AG04449 (cell line): Measurements from ENCODE around the gene TMEM60.

ENCODE experiments used
- CTCF ChIA-PET: fragments of 350-600 bp; formaldehyde crosslinking; extraction: SDS; loops from one replicate; lab custom pipeline; 2021; ENCODE audit warnings: antibody characterized with exemption; lab: Yijun Ruan, JAX
- POLR2A ChIA-PET: fragments of 400-600, 350-600 bp; formaldehyde crosslinking; extraction: SDS; loops from one replicate; lab custom pipeline; 2020; ENCODE audit warnings: antibody characterized with exemption, inconsistent platforms; lab: Yijun Ruan, JAX
- DNase-seq: peaks from one replicate; pipeline ENCODE4 v3.0.0-alpha.2; 2010; ENCODE audit warnings: low read depth, low spot score
- H3K4me3 ChIP-seq: 2 replicates; pipeline ENCODE4 v1.5.1; 2011; ENCODE audit warnings: low read depth, mild to moderate bottlenecking, control low read depth, low read length
- CTCF ChIP-seq: IDR thresholded peaks from one replicate; pipeline ENCODE4 v1.5.1; 2011; ENCODE audit warnings: mild to moderate bottlenecking, moderate library complexity, low read length, control low read depth, inconsistent platforms; ENCODE audit not compliant: insufficient read depth; ENCODE audit errors: missing control alignments

Gene TMEM60

GRCh38 chr7:77782383-77782782 lies 15.9 kb downstream of the TMEM60 start:
- H3K4me3 ChIP-seq: no peak overlapping the region
- ChIA-PET POLR2A (no interaction called here), CTCF (no interaction called here)
- no peak for TF ChIP-seq CTCF
- no peak for DNase-seq

GRCh38 chr7:77778535-77778934 lies 19.7 kb downstream of the TMEM60 start:
- ChIA-PET POLR2A (no interaction called here), CTCF (interaction anchor here (1.4 to 2.9 kb wide), 2 partner anchors 10 to 19 kb away, joined by 6 to 13 read pairs; no protein-coding TSS in a partner anchor)
- H3K4me3 ChIP-seq: no peak overlapping the region
- TF ChIP-seq CTCF: no peak
- DNase-seq: no peak

GRCh38 chr7:77771901-77772300 lies 26.3 kb downstream of the TMEM60 start:
- POLR2A ChIA-PET: no interaction called here
- DNase-seq: no peak
- no peak for TF ChIP-seq CTCF
- CTCF ChIA-PET: interaction anchor here (1.7 to 3.9 kb wide), 2 partner anchors 12 to 120 kb away, joined by 7 to 17 read pairs; no protein-coding TSS in a partner anchor
- no peak overlapping the region for H3K4me3 ChIP-seq

DNA sequence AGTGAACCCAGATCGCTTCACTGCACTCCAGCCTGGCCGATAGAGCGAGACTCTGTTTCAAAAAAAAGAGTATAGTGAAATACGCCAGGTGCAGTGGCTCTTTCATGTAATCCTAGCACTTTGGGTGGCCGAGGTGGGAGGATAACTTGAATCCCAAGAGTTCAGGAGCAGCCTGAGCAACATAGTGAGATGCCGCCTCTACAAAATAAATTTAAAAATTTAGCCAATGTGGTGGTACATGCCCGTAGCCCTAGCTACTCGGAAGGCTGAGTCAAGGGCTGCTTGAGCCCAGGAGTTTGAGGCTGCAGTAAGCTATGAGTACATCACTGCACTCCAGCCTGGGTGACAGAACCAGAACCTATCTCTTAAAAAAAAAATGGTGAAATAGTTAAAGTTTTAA lies 27.9 kb downstream of the TMEM60 start:
- CTCF ChIA-PET: interaction anchor here (3.9 kb wide), 1 partner anchor 10 kb away, joined by 17 read pairs; no protein-coding TSS in a partner anchor
- DNase-seq: no peak
- TF ChIP-seq CTCF: no peak
- H3K4me3 ChIP-seq: no peak overlapping the region
- POLR2A ChIA-PET: no interaction called here

- TF ChIP-seq CTCF: no peak
- ChIA-PET CTCF (interaction anchor here (1.4 to 2.3 kb wide), 2 partner anchors 10 to 115 kb away, joined by 3 to 9 read pairs; no protein-coding TSS in a partner anchor), POLR2A (no interaction called here)
- no peak overlapping the region for H3K4me3 ChIP-seq
- DNase-seq: no peak
Measured at GRCh38 chr7:77766801-77767605, 31.2 kb downstream of the TMEM60 start.

- ChIA-PET POLR2A (no interaction called here), CTCF (interaction anchor here (1.4 to 3.3 kb wide), 3 partner anchors 11 to 116 kb away, joined by 3 to 30 read pairs (median 9); no protein-coding TSS in a partner anchor)
- no peak overlapping the region for H3K4me3 ChIP-seq
- TF ChIP-seq CTCF: no peak
- DNase-seq: no peak
Measured at GRCh38 chr7:77765906-77766800, 32.1 kb downstream of the TMEM60 start.
